Fibroblast of skin of right quadriceps (primary cell): ENCODE data around the gene MYB.
"Not testable (repeated sequence)": the region's sequence is repeated elsewhere in the genome, so short reads cannot be mapped to it uniquely, and the experiment has no call there.

ENCODE experiments used
- DNase-seq: peaks from one replicate; pipeline ENCODE4 v3.0.0-alpha.2; 2013

MYB gene

GRCh38 chr6:135224037-135224647, 43.0 kb downstream of the MYB start:
- no peak for DNase-seq

- no peak for DNase-seq
These were observed 44.8 kb downstream of the MYB start for GRCh38 chr6:135225911-135226310.

- no peak for DNase-seq
These were observed 45.4 kb downstream of the MYB start for GRCh38 chr6:135226537-135226936.

GRCh38 chr6:135227349-135227748, 46.2 kb downstream of the MYB start:
- DNase-seq = no peak

- no peak for DNase-seq
These were observed 46.6 kb downstream of the MYB start for GRCh38 chr6:135227758-135228157.

GRCh38 chr6:135228486-135228885, 47.4 kb downstream of the MYB start:
- no peak for DNase-seq

- DNase-seq = no peak
These were observed 48.9 kb downstream of the MYB start for GRCh38 chr6:135229996-135230395.

- no peak for DNase-seq
These were observed 49.8 kb downstream of the MYB start for GRCh38 chr6:135230711-135231468.

GRCh38 chr6:135231469-135231844, 50.3 kb downstream of the MYB start:
- peak; percentile 14 for DNase-seq

GRCh38 chr6:135233686-135234491, 52.8 kb downstream of the MYB start:
- DNase-seq = no peak

- DNase-seq = no peak
These were observed 53.3 kb downstream of the MYB start for GRCh38 chr6:135234492-135234780.

GRCh38 chr6:135235716-135236115, 54.6 kb downstream of the MYB start:
- DNase-seq = no peak

- no peak for DNase-seq
These were observed 55.2 kb downstream of the MYB start for GRCh38 chr6:135236319-135236718.

- no peak for DNase-seq
These were observed 55.6 kb downstream of the MYB start for GRCh38 chr6:135236732-135237131.

GRCh38 chr6:135240711-135241110, 59.6 kb downstream of the MYB start:
- DNase-seq = no peak

GRCh38 chr6:135243871-135244796, 63.0 kb downstream of the MYB start:
- DNase-seq = no peak

GRCh38 chr6:135244805-135245204, 63.7 kb downstream of the MYB start:
- DNase-seq = no peak

- DNase-seq = not testable (repeated sequence)
These were observed 65.4 kb downstream of the MYB start for GRCh38 chr6:135246412-135247012.

- DNase-seq = peak; percentile 8
These were observed 69.1 kb downstream of the MYB start for GRCh38 chr6:135250234-135250633.

GRCh38 chr6:135250751-135251497, 69.8 kb downstream of the MYB start:
- no peak for DNase-seq

- peak; percentile 48 for DNase-seq
These were observed 70.7 kb downstream of the MYB start for GRCh38 chr6:135251498-135252441.
